Measurements from ENCODE around the gene GP5.

- TF ChIP-seq ZFP3 (CRISPR knock-in tag; IDR thresholded peaks at IDR 0.05) (no peak), RARB (CRISPR knock-in tag; IDR thresholded peaks at IDR 0.05) (no peak), TOX (CRISPR knock-in tag; IDR thresholded peaks at IDR 0.05; ENCODE audit: borderline replicate concordance) (no peak), ZNF70 (CRISPR knock-in tag; IDR thresholded peaks at IDR 0.05) (no peak), ZNF565 (CRISPR knock-in tag; conservative IDR thresholded peaks at IDR 0.05; ENCODE audit: low read depth) (no peak), ZFP30 (CRISPR knock-in tag; IDR thresholded peaks at IDR 0.05) (no peak), TSHZ2 (CRISPR knock-in tag; IDR thresholded peaks at IDR 0.05) (no peak), ESRRG (CRISPR knock-in tag; IDR thresholded peaks at IDR 0.05) (no peak), CREB5 (CRISPR knock-in tag; IDR thresholded peaks at IDR 0.05; ENCODE audit: low read depth) (no peak)
These were observed 8.2 kb downstream of the GP5 start for GRCh38 chr3:194390835-194391234.

Measured in SK-N-SH treated with all-trans-retinoic acid at 6 μM for 48 hours (cell line).